OCI-LY7 (cell line): Measurements from ENCODE around the gene CCN6. TPM values are rescaled to one million over a fixed set of nuclear protein-coding genes. Genes with fewer than 3 reads are reported as not detected.

ENCODE experiments used
- BruUV-seq: library from RNA; stranded (reverse); fragments of 400-500 nt; replicated peaks from 2 replicates; lab custom pipeline; 2021; lab: Mats Ljungman, UMichigan
- CTCF ChIA-PET: fragments of 300-600 bp; sonication (Branson Sonifier 250); formaldehyde crosslinking; loops from one replicate; lab custom pipeline; 2022; ENCODE audit warnings: antibody characterized with exemption; ENCODE audit not compliant: unreplicated experiment; lab: Charles Lee
- POLR2A ChIA-PET: fragments of 300-600 bp; sonication (Branson Sonifier 250); formaldehyde crosslinking; loops from one replicate; lab custom pipeline; 2022; ENCODE audit warnings: antibody characterized with exemption; lab: Charles Lee
- DNase-seq: peaks from one replicate; pipeline ENCODE4 v3.0.0-alpha.2; 2015; ENCODE audit warnings: low spot score
- H2AFZ ChIP-seq: fragments of 200-600 bp; sonication (generic), shearing (Covaris generic); 2 replicates; pipeline ENCODE4 v1.6.1; 2014; ENCODE audit warnings: mild to moderate bottlenecking, antibody characterized with exemption, low read length, moderate library complexity
- H3K27ac ChIP-seq: fragments of 200-600 bp; sonication (generic); 2 replicates; pipeline ENCODE4 v1.5.1; 2014; ENCODE audit warnings: mixed run types, low read depth, mild to moderate bottlenecking, moderate library complexity, low read length, inconsistent platforms; ENCODE audit not compliant: poor library complexity, severe bottlenecking
- H3K36me3 ChIP-seq: fragments of 200-600 bp; sonication (generic); 2 replicates; pipeline ENCODE4 v1.6.1; 2014; ENCODE audit warnings: mild to moderate bottlenecking, antibody characterized with exemption, low read length, moderate library complexity, mixed read lengths; ENCODE audit not compliant: insufficient read depth
- H3K4me1 ChIP-seq: fragments of 200-600 bp; sonication (generic); 2 replicates; pipeline ENCODE4 v1.5.1; 2014; ENCODE audit warnings: mild to moderate bottlenecking, low read length; ENCODE audit not compliant: insufficient read depth, poor library complexity, severe bottlenecking
- H3K4me2 ChIP-seq: fragments of 200-600 bp; sonication (generic); 2 replicates; pipeline ENCODE4 v1.6.1; 2014; ENCODE audit warnings: mild to moderate bottlenecking, low read length
- H3K4me3 ChIP-seq: fragments of 200-600 bp; sonication (generic); 2 replicates; pipeline ENCODE4 v1.5.1; 2014; ENCODE audit warnings: mild to moderate bottlenecking, low read depth, low read length; ENCODE audit not compliant: poor library complexity, severe bottlenecking
- H3K79me2 ChIP-seq: fragments of 200-600 bp; sonication (generic); 2 replicates; pipeline ENCODE4 v1.6.1; 2016; ENCODE audit warnings: low read depth, mild to moderate bottlenecking, low read length, moderate library complexity, mixed read lengths; ENCODE audit not compliant: insufficient read depth
- H3K9me2 ChIP-seq: fragments of 200-600 bp; sonication (generic); 2 replicates; pipeline ENCODE4 v1.6.1; 2016; ENCODE audit warnings: mild to moderate bottlenecking, low read length, mixed read lengths; ENCODE audit not compliant: insufficient read depth
- H3K9me3 ChIP-seq: fragments of 200-600 bp; sonication (generic); 2 replicates; pipeline ENCODE4 v1.6.1; 2014; ENCODE audit warnings: mild to moderate bottlenecking, mixed run types, low read length, mixed read lengths
- H4K20me1 ChIP-seq: fragments of 200-600 bp; sonication (generic); 2 replicates; pipeline ENCODE4 v1.6.1; 2014; ENCODE audit warnings: mild to moderate bottlenecking, antibody characterized with exemption, low read length, moderate library complexity, mixed read lengths; ENCODE audit not compliant: insufficient read depth
- EZH2phosphoT487 ChIP-seq: fragments of 200-600 bp; sonication (generic); IDR thresholded peaks from 2 replicates; pipeline ENCODE4 v1.6.1; 2018; ENCODE audit warnings: low read depth, borderline replicate concordance, mild to moderate bottlenecking, mixed run types, antibody characterized with exemption, low read length, moderate library complexity, mixed read lengths
- intact Hi-C: fragments of 100-400 bp; cut with micrococcal nuclease; formaldehyde crosslinking; loops from one replicate; pipeline ENCODE4 v1.10.0; 2022; ENCODE audit not compliant: unreplicated experiment
- total RNA-seq, 2 experiments: library from RNA; depleted of rRNA in 1 of 2; stranded (reverse); fragments of >200 nt in 1 of 2; shearing (Covaris generic) in 1 of 2; gene quantifications; 2 replicates each; pipeline ENCODE4 v1.2.3, GENCODE V29; 2014 to 2022
- TF ChIP-seq, protein P1 (sequence below): fragments of 200-600 bp; sonication (generic); conservative IDR thresholded peaks from 2 replicates; pipeline ENCODE4 v1.5.1; 2014; ENCODE audit warnings: mild to moderate bottlenecking, antibody characterized with exemption, low read length, moderate library complexity, mixed read lengths

Gene CCN6
- total RNA-seq, 2 experiments from 2014 or later = not detected

DNA sequence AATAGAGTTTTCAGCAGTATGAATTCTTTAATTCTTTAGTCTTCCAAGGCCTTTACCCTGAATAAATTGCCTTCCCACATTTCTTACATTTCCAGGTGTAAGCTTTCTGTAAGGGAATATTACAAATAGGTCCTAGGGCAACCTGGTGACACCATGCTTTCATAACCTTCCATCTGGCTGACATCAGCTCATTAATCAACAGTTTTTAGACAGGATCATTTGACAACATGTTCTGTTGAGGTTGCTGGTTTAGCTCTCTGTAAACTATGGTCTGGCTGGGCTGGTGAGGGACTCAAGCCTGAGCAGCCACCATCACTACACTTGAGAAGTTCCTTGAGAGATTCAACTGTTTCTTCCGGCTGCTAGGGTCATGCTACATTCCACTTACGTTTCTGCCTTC lies 52.7 kb downstream of the CCN6 start:
- Histone ChIP-seq H3K36me3 (no peaks in the 10 kb centered on the region), H4K20me1 (no peaks in the 10 kb centered on the region), H3K79me2 (no peaks in the 10 kb centered on the region), H3K9me3 (no peaks in the 10 kb centered on the region), H3K4me2 (no peak overlapping the region), H3K27ac (no peak overlapping the region), H3K9me2 (no peaks in the 10 kb centered on the region), H3K4me1 (no peaks in the 10 kb centered on the region), H3K4me3 (no peak overlapping the region), H2AFZ (no peak overlapping the region)
- POLR2A ChIA-PET = interaction anchor here (0.9 to 1.1 kb wide), 2 partner anchors 21 to 58 kb away, joined by 5 to 6 read pairs; no protein-coding TSS in a partner anchor
- CTCF ChIA-PET = no interaction called here
- no peak for DNase-seq
- BruUV-seq = no TSS peak
- TF ChIP-seq, protein P1, sequence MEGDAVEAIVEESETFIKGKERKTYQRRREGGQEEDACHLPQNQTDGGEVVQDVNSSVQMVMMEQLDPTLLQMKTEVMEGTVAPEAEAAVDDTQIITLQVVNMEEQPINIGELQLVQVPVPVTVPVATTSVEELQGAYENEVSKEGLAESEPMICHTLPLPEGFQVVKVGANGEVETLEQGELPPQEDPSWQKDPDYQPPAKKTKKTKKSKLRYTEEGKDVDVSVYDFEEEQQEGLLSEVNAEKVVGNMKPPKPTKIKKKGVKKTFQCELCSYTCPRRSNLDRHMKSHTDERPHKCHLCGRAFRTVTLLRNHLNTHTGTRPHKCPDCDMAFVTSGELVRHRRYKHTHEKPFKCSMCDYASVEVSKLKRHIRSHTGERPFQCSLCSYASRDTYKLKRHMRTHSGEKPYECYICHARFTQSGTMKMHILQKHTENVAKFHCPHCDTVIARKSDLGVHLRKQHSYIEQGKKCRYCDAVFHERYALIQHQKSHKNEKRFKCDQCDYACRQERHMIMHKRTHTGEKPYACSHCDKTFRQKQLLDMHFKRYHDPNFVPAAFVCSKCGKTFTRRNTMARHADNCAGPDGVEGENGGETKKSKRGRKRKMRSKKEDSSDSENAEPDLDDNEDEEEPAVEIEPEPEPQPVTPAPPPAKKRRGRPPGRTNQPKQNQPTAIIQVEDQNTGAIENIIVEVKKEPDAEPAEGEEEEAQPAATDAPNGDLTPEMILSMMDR = no peak
- TF ChIP-seq EZH2phosphoT487 = no peak
- intact Hi-C loops = no loop called here

DNA sequence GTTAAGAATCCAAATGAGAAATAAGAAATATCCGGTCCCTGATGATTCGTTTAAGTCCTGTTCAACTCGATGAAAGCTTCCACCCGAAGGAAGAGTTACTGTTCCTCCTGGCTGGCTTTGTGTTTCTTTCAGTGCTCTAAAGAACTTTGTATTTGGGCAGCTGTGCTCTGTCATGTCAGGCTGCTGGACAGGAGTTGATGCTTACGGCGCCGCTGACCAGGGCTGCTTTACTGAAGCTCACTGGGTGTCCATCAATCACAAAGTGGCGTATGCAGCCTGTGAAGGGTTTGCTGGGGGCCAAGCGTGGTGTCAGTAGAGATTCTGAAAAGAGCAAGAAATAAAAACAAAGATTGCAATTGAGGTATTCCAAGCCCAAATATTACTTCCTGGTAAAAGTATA lies 55.4 kb downstream of the CCN6 start:
- intact Hi-C loops = no loop called here
- no peak for DNase-seq
- Histone ChIP-seq H3K36me3 (no peaks in the 10 kb centered on the region), H3K4me2 (no peak overlapping the region), H3K4me1 (no peaks in the 10 kb centered on the region), H3K9me2 (no peaks in the 10 kb centered on the region), H3K27ac (no peak overlapping the region), H4K20me1 (no peaks in the 10 kb centered on the region), H3K79me2 (no peaks in the 10 kb centered on the region), H3K4me3 (no peak overlapping the region), H3K9me3 (no peaks in the 10 kb centered on the region), H2AFZ (no peak overlapping the region)
- no TSS peak for BruUV-seq
- CTCF ChIA-PET = no interaction called here
- POLR2A ChIA-PET = interaction anchor here (1.4 kb wide), 1 partner anchor 9 kb away, joined by 3 read pairs; no protein-coding TSS in a partner anchor
- TF ChIP-seq EZH2phosphoT487 = no peak

DNA sequence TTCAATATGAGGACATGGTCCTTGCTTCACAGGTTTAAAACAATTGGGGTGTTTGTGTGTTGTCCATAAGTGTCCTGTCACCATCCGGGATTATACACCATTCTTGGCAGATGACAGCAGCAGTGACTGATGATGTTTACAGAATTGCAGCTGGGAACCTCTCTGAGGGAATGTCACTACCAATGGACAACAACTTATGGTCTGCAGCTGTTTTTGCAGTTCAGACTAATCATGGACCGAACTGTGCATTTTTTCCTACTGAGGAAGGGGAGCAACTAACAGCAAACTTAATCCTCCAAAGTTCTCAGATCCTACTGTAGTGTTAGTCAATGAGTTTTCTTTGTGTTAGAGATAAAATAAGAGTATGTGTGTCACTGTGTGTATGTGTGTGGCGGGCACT lies 59.5 kb downstream of the CCN6 start:
- Histone ChIP-seq H3K79me2 (no peaks in the 10 kb centered on the region), H3K4me1 (no peaks in the 10 kb centered on the region), H3K27ac (no peak overlapping the region), H3K9me2 (no peaks in the 10 kb centered on the region), H3K36me3 (no peaks in the 10 kb centered on the region), H3K9me3 (no peaks in the 10 kb centered on the region), H3K4me3 (no peak overlapping the region), H4K20me1 (no peaks in the 10 kb centered on the region), H3K4me2 (no peak overlapping the region), H2AFZ (no peak overlapping the region)
- intact Hi-C loops = no loop called here
- BruUV-seq = no TSS peak
- POLR2A ChIA-PET = interaction anchor here (0.6 to 1.4 kb wide), 3 partner anchors 10 to 1713 kb away, joined by 3 to 4 read pairs (median 4); no protein-coding TSS in a partner anchor
- CTCF ChIA-PET = no interaction called here
- TF ChIP-seq, protein P1 = no peak
- no peak for TF ChIP-seq EZH2phosphoT487
- no peak for DNase-seq
